ENCODE results near the gene NOC4L. TPM values are rescaled to one million over a fixed set of nuclear protein-coding genes. Genes with fewer than 3 reads are reported as not detected.

Gene NOC4L
- total RNA-seq, 1 experiment from 2014 or later, result 36.5 TPM

DNA sequence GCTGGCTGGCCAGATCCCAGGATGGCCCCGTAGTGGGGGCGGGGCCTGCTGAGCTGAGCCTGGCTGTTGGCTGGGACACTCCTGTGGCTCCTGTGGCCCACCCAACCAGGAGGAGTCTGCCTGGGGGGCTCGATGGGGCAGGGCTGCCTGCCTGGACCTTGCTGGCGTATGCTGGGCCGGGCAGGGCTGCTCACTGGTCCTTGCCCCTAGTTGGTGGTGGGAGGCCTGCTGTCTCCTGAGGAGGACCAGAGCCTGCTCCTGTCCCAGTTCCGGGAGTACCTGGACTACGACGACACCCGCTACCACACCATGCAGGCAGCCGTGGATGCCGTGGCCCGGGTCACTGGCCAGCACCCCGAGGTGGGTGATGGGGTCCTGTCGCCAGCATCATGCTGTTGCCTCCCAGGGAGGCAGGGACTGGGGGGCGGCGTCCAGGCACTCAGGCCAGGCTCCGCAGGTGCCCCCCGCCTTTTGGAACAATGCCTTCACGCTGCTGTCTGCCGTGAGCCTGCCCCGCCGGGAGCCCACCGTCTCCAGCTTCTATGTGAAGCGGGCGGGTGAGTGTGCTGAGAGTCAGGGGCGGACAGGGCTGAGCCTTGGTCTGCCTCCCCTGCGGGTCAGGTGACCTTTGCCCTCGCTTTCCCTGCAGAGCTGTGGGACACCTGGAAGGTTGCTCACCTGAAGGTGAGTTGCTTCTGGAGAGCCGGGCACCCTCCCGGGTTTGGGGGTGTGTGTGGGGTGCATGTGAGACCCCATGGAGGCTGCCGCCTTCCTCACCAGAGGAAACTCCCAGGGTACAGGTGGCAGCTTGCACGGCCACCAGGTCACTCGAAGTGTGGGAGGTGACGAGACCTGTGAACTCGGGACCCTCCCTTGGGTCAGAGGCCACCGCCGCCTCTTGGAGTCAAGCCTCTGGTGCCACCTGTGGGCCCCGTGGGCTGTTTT lies 3.4 kb downstream of the NOC4L start:
- no CpG with 5 or more reads among the region's 38 CpGs for WGBS (ENCODE audit: extremely low coverage, insufficient read length, low lambda C conversion rate)
- no peak overlapping the region for H3K27ac Mint-ChIP-seq

More for the DNA sequence above, 3.4 kb downstream of the NOC4L start:
- Histone ChIP-seq H3T11ph (ENCODE audit: low read length) (no peak overlapping the region), H2BK15ac (ENCODE audit: low read depth, low read length) (no peak overlapping the region), H2AFZ (ENCODE audit: low read length) (no peak overlapping the region), H3K79me2 (ENCODE audit: insufficient read depth, low read length) (peaks cover 5% of the 10 kb centered on the region; the same call in 1 of the 2 replicates), H3K27ac (ENCODE audit: insufficient read length, low read depth, low read length) (no peak overlapping the region), H3K23me2 (ENCODE audit: insufficient read length, low read depth, low read length, poor library complexity, severe bottlenecking) (peaks cover 5% of the 10 kb centered on the region), H3K27me3 (ENCODE audit: insufficient read depth, low read length) (no peaks in the 10 kb centered on the region), H2AK5ac (ENCODE audit: insufficient read length, low read length) (no peak overlapping the region), H3K79me1 (ENCODE audit: insufficient read depth, low read depth, low read length, poor library complexity, severe bottlenecking) (peaks cover 12% of the 10 kb centered on the region), H2BK12ac (ENCODE audit: insufficient read length, low read depth, low read length) (no peak overlapping the region), H2BK5ac (ENCODE audit: insufficient read length, low read length) (no peak overlapping the region), H3K4me2 (ENCODE audit: insufficient read depth, insufficient read length, low read length) (no peak overlapping the region), H4K20me1 (ENCODE audit: control insufficient read depth, insufficient read depth, insufficient read length) (no peaks in the 10 kb centered on the region), H4K91ac (ENCODE audit: insufficient read length, low read depth, low read length) (no peak overlapping the region), H3K23ac (ENCODE audit: insufficient read length, low read depth, low read length) (no peak overlapping the region), H3K56ac (ENCODE audit: insufficient read length, low read depth, low read length) (no peak overlapping the region), H2BK120ac (ENCODE audit: low read depth, low read length, poor library complexity, severe bottlenecking) (no peak overlapping the region), H3K9ac (ENCODE audit: extremely low read depth, insufficient read length, low read length) (no peak overlapping the region), H3K14ac (ENCODE audit: insufficient read depth, low read length) (no peak overlapping the region), H3K9me3 (ENCODE audit: control insufficient read depth, low read depth, low read length) (no peaks in the 10 kb centered on the region), H4K8ac (replicated peaks; ENCODE audit: insufficient read length, low read depth, low read length) (no peak overlapping the region), H2BK20ac (ENCODE audit: low read depth, low read length, poor library complexity, severe bottlenecking) (no peak overlapping the region), H4K5ac (ENCODE audit: insufficient read length, low read depth, low read length) (no peak overlapping the region), H3K4me1 (ENCODE audit: insufficient read depth, low read length) (peaks cover 3% of the 10 kb centered on the region; the same call in 1 of the 2 replicates), H3K18ac (ENCODE audit: insufficient read length, low read depth, low read length) (no peak overlapping the region), H3K4ac (ENCODE audit: low read depth, low read length) (no peak overlapping the region)
- no peak for DNase-seq
- peaks cover 7 to 10% of the 10 kb centered on the region in 2 experiments for H3K4me1 Mint-ChIP-seq
- H3K9me3 Mint-ChIP-seq, result no peaks in the 10 kb centered on the region
- TF ChIP-seq CTCF (conservative IDR thresholded peaks at IDR 0.05), result no peak
- H3K36me3 Mint-ChIP-seq (ENCODE audit: insufficient read depth in 1 of 3, low read depth in 3 of 3), result peaks cover 19 to 27% (median 25%) of the 10 kb centered on the region in 3 experiments
- no peak overlapping the region for H3K4me3 Mint-ChIP-seq
- H3K27me3 Mint-ChIP-seq (ENCODE audit: low read depth), result no peaks in the 10 kb centered on the region; the same call in 1 of the 2 replicates
